GM12878 (cell line): ENCODE measurements around the gene NPR1. TPM values are rescaled to one million over a fixed set of nuclear protein-coding genes. Genes with fewer than 3 reads are reported as not detected.

Source experiments
- BCL11A ChIP-seq: IDR thresholded peaks from 2 replicates; pipeline ENCODE4 v1.6.1; 2011; ENCODE audit warnings: low read depth, low read length
- BHLHE40 ChIP-seq, 2 experiments: fragments of 450-650 bp in 1 of 2; IDR thresholded peaks; 2 replicates each; pipeline ENCODE4 v1.6.1; 2011 to 2017; ENCODE audit warnings: low read depth in 2 of 2, borderline replicate concordance in 1 of 2, improper control_type of control experiment in 1 of 2, low read length in 1 of 2, mild to moderate bottlenecking in 1 of 2
- BMI1 ChIP-seq: fragments of 450-650 bp; IDR thresholded peaks from 2 replicates; pipeline ENCODE4 v1.6.1; 2016; ENCODE audit warnings: mild to moderate bottlenecking, moderate library complexity, borderline replicate concordance
- ESRRA ChIP-seq: IDR thresholded peaks from 2 replicates; pipeline ENCODE4 v1.6.1; 2012; ENCODE audit warnings: mild to moderate bottlenecking, low read length, improper control_type of control experiment
- EZH2 ChIP-seq: IDR thresholded peaks from 2 replicates; pipeline ENCODE4 v1.6.1; 2012; ENCODE audit warnings: low read depth, mild to moderate bottlenecking, control low read depth, inconsistent platforms, low read length, borderline replicate concordance; ENCODE audit not compliant: control insufficient read depth
- IKZF2 ChIP-seq, 2 experiments: fragments of 450-650 bp; IDR thresholded peaks; 2 replicates each; pipeline ENCODE4 v1.6.1; 2017; ENCODE audit warnings: mild to moderate bottlenecking in 2 of 2, moderate library complexity in 2 of 2
- MEF2B ChIP-seq: fragments of 450-650 bp; IDR thresholded peaks from 2 replicates; pipeline ENCODE4 v1.6.1; 2018; ENCODE audit warnings: mild to moderate bottlenecking, moderate library complexity; ENCODE audit not compliant: partially characterized antibody, poor library complexity, severe bottlenecking
- NBN ChIP-seq: fragments of 450-650 bp; IDR thresholded peaks from 2 replicates; pipeline ENCODE4 v1.6.1; 2016
- NRF1 ChIP-seq: conservative IDR thresholded peaks from 2 replicates; pipeline ENCODE4 v1.6.1; 2011; ENCODE audit warnings: mild to moderate bottlenecking, low read depth, low read length, improper control_type of control experiment
- SIN3A ChIP-seq: IDR thresholded peaks from 2 replicates; pipeline ENCODE4 v1.6.1; 2012; ENCODE audit warnings: low read depth, low read length, improper control_type of control experiment
- SIX5 ChIP-seq: IDR thresholded peaks from 2 replicates; pipeline ENCODE4 v1.6.1; 2011; ENCODE audit warnings: mild to moderate bottlenecking, low read depth, low read length, moderate library complexity; ENCODE audit not compliant: severe bottlenecking
- STAT1 ChIP-seq: fragments of 450-650 bp; conservative IDR thresholded peaks from 2 replicates; pipeline ENCODE4 v1.6.1; 2014; ENCODE audit warnings: antibody characterized with exemption, mild to moderate bottlenecking
- TARDBP ChIP-seq: IDR thresholded peaks from 2 replicates; pipeline ENCODE4 v1.6.1; 2016; ENCODE audit warnings: borderline replicate concordance
- TCF12 ChIP-seq: IDR thresholded peaks from 2 replicates; pipeline ENCODE4 v1.6.1; 2011; ENCODE audit warnings: low read depth, mild to moderate bottlenecking, low read length
- polyA plus RNA-seq, 11 experiments: library from polyadenylated mRNA; depleted of rRNA in 4 of 11; unstranded in 6 of 11; stranded (reverse) in 5 of 11; fragments of >200 nt; fragmentation: Nextera tagmentation in 4 of 11; fragmentation: Illumina TruSeq in 1 of 11; extraction: Ambion mirVana in 4 of 11; extraction: Trizol in 1 of 11; gene quantifications; 1 replicate in 1 of 11; 2 replicates in 10 of 11; pipeline versions ENCODE4 v1.2.1 to v1.2.3, GENCODE V29; 2011 to 2016; ENCODE audit warnings: inconsistent platforms in 2 of 11, missing spikeins in 2 of 11, low read depth in 1 of 11
- total RNA-seq, 4 experiments: library from RNA; depleted of rRNA in 3 of 4; stranded (reverse); fragments of >200 nt in 3 of 4; fragmentation: Illumina TruSeq in 1 of 4; extraction: Trizol in 1 of 4; gene quantifications; 2 replicates each; pipeline versions ENCODE4 v1.2.1 to v1.2.3, GENCODE V29; 2013 to 2021
- TF ChIP-seq, protein P1 (sequence below), 3 experiments: IDR thresholded peaks in 2 of 3; conservative IDR thresholded peaks in 1 of 3; 2 replicates each; pipeline ENCODE4 v1.5.1; 2011; ENCODE audit warnings: low read depth in 3 of 3, low read length in 3 of 3, mild to moderate bottlenecking in 3 of 3, control low read depth in 2 of 3, moderate library complexity in 2 of 3, inconsistent platforms in 1 of 3, mixed read lengths in 1 of 3; ENCODE audit not compliant: control insufficient read depth in 2 of 3, insufficient read depth in 1 of 3; ENCODE audit errors: extremely low read depth in 1 of 3
- TF ChIP-seq, protein P2 (sequence below): fragments of 450-650 bp; IDR thresholded peaks from 2 replicates; pipeline ENCODE4 v1.6.1; 2018; ENCODE audit warnings: borderline replicate concordance, mild to moderate bottlenecking; ENCODE audit not compliant: partially characterized antibody
- TF ChIP-seq, protein P3 (sequence below): fragments of 450-650 bp; IDR thresholded peaks from 2 replicates; pipeline ENCODE4 v1.6.1; 2017; ENCODE audit warnings: antibody characterized with exemption, mild to moderate bottlenecking, moderate library complexity

Gene NPR1
- total and polyA plus RNA-seq, 10 of the 15 experiments (the other 5 are each of a cell fraction or from before 2014, with no cell fraction given): 0.09 to 2.1 (median 0.28) TPM; not detected in 1

DNA sequence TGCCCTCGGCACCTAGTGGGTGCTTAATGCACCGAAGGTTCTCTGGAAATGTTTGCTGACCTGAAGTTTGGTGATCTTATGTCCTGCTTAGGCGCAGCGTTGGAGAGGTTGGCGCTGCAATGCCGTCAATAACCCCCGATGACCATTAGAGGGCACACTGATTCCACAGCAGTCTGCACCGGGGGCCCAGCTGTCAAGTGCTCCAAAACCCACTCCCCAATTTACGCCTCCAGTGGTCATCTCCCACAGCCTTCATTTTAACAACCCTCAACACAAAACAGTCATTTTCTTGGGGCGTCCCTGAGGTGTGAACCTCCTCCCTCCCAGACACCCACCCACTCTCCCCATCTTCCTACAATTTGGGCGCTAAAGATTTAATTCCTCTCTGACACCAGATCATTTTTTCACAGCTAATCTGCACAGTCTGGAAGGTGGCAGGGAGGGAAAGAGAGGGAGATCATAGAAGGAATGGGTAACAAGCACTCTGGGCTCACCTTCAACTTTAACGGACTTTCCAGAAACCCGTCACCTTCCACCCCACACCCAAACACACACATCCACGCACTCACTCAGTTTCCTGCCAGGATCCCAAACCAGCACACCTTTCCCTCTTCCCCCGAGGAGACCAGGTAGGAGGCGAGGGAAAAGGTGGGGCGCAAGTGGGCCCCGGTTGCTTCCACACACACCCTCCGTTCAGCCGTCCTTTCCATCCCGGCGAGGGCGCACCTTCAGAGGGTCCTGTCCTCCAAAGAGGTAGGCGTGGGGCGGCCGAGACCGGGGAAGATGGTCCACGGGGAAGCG lies 570 bp upstream of the NPR1 start (continued):
- TF ChIP-seq, protein P1, sequence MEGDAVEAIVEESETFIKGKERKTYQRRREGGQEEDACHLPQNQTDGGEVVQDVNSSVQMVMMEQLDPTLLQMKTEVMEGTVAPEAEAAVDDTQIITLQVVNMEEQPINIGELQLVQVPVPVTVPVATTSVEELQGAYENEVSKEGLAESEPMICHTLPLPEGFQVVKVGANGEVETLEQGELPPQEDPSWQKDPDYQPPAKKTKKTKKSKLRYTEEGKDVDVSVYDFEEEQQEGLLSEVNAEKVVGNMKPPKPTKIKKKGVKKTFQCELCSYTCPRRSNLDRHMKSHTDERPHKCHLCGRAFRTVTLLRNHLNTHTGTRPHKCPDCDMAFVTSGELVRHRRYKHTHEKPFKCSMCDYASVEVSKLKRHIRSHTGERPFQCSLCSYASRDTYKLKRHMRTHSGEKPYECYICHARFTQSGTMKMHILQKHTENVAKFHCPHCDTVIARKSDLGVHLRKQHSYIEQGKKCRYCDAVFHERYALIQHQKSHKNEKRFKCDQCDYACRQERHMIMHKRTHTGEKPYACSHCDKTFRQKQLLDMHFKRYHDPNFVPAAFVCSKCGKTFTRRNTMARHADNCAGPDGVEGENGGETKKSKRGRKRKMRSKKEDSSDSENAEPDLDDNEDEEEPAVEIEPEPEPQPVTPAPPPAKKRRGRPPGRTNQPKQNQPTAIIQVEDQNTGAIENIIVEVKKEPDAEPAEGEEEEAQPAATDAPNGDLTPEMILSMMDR (IDR thresholded peaks at IDR 0.05 in 2 of 3, conservative IDR thresholded peaks at IDR 0.05 in 1 of 3; ENCODE audit: control insufficient read depth in 2 of 3, extremely low read depth in 1 of 3, insufficient read depth in 1 of 3, low read depth in 3 of 3, low read length in 3 of 3): peak; percentile 94 to 95 (median 95)
- peak; percentile 72; the same call in 1 of the 2 replicates for TF ChIP-seq ESRRA
- no peak for TF ChIP-seq BCL11A
- no peak for TF ChIP-seq TARDBP
- 0 out of 2 replicates have a peak, but pooled peaks have one; percentile 46 for TF ChIP-seq EZH2
- TF ChIP-seq NBN: peak; percentile 43; the same call in 1 of the 2 replicates
- TF ChIP-seq, protein P2, sequence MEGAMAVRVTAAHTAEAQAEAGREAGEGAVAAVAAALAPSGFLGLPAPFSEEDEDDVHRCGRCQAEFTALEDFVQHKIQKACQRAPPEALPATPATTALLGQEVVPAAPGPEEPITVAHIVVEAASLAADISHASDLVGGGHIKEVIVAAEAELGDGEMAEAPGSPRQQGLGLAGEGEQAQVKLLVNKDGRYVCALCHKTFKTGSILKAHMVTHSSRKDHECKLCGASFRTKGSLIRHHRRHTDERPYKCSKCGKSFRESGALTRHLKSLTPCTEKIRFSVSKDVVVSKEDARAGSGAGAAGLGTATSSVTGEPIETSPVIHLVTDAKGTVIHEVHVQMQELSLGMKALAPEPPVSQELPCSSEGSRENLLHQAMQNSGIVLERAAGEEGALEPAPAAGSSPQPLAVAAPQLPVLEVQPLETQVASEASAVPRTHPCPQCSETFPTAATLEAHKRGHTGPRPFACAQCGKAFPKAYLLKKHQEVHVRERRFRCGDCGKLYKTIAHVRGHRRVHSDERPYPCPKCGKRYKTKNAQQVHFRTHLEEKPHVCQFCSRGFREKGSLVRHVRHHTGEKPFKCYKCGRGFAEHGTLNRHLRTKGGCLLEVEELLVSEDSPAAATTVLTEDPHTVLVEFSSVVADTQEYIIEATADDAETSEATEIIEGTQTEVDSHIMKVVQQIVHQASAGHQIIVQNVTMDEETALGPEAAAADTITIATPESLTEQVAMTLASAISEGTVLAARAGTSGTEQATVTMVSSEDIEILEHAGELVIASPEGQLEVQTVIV: no peak
- TF ChIP-seq TCF12: 0 out of 2 replicates have a peak, but pooled peaks have one; percentile 37
- no peak for TF ChIP-seq BMI1
- TF ChIP-seq BHLHE40 (IDR thresholded peaks at IDR 0.05; ENCODE audit: borderline replicate concordance in 1 of 2, low read depth in 2 of 2, low read length in 1 of 2): peak in 1 of 2 experiments; percentile 9; a peak in 1 of 4 replicates
- TF ChIP-seq, protein P3, sequence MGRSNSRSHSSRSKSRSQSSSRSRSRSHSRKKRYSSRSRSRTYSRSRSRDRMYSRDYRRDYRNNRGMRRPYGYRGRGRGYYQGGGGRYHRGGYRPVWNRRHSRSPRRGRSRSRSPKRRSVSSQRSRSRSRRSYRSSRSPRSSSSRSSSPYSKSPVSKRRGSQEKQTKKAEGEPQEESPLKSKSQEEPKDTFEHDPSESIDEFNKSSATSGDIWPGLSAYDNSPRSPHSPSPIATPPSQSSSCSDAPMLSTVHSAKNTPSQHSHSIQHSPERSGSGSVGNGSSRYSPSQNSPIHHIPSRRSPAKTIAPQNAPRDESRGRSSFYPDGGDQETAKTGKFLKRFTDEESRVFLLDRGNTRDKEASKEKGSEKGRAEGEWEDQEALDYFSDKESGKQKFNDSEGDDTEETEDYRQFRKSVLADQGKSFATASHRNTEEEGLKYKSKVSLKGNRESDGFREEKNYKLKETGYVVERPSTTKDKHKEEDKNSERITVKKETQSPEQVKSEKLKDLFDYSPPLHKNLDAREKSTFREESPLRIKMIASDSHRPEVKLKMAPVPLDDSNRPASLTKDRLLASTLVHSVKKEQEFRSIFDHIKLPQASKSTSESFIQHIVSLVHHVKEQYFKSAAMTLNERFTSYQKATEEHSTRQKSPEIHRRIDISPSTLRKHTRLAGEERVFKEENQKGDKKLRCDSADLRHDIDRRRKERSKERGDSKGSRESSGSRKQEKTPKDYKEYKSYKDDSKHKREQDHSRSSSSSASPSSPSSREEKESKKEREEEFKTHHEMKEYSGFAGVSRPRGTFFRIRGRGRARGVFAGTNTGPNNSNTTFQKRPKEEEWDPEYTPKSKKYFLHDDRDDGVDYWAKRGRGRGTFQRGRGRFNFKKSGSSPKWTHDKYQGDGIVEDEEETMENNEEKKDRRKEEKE: no peak
- TF ChIP-seq NRF1: no peak
- TF ChIP-seq SIX5: no peak
- no peak for TF ChIP-seq IKZF2 (IDR thresholded peaks at IDR 0.05)
- peak; percentile 21 for TF ChIP-seq MEF2B
- peak; percentile 40; the same call in 1 of the 2 replicates for TF ChIP-seq SIN3A
- 0 out of 2 replicates have a peak, but pooled peaks have one; percentile 20 for TF ChIP-seq STAT1
